AG09319 (cell line): ENCODE results near the gene MCCC1.

Source experiments
- DNase-seq: peaks from one replicate; pipeline ENCODE4 v3.0.0-alpha.2; 2010; ENCODE audit warnings: low read depth; ENCODE audit errors: extremely low read depth
- CTCF ChIP-seq: IDR thresholded peaks from 2 replicates; pipeline ENCODE4 v1.5.1; 2011; ENCODE audit warnings: low read depth, mild to moderate bottlenecking, inconsistent platforms, low read length, moderate library complexity

Gene MCCC1

GRCh38 chr3:183082355-183082915 lies 16.9 kb downstream of the MCCC1 start:
- no peak for TF ChIP-seq CTCF
- no peak for DNase-seq

GRCh38 chr3:183081459-183082183 lies 17.7 kb downstream of the MCCC1 start:
- TF ChIP-seq CTCF, result no peak
- DNase-seq, result no peak

GRCh38 chr3:183080628-183081027 lies 18.7 kb downstream of the MCCC1 start:
- DNase-seq, result no peak
- TF ChIP-seq CTCF, result no peak

GRCh38 chr3:183074881-183075280 lies 24.4 kb downstream of the MCCC1 start:
- no peak for TF ChIP-seq CTCF
- DNase-seq, result no peak

GRCh38 chr3:183074261-183074660 lies 25.0 kb downstream of the MCCC1 start:
- peak; percentile 3 for DNase-seq
- no peak for TF ChIP-seq CTCF

- DNase-seq, result no peak
- TF ChIP-seq CTCF, result no peak
These were observed 25.5 kb downstream of the MCCC1 start for GRCh38 chr3:183073839-183074238.

- TF ChIP-seq CTCF, result no peak
- no peak for DNase-seq
These were observed 28.4 kb downstream of the MCCC1 start for GRCh38 chr3:183070892-183071291.
